Fibroblast of lung (primary cell): Measurements from ENCODE around the gene NEK9. TPM values are rescaled to one million over a fixed set of nuclear protein-coding genes. Genes with fewer than 3 reads are reported as not detected.
A peak's percentile ranks its signal among the peaks of the same experiment; 100 is the strongest.

Experiments used
- DNase-seq, 2 donors: peaks; one replicate each; pipeline versions ENCODE4 v3.0.0 to v3.0.0-alpha.2; 2010; ENCODE audit warnings: low read depth in 2 of 2
- H2AFZ ChIP-seq: 2 replicates; pipeline ENCODE4 v1.5.1; 2012; ENCODE audit warnings: low read length, control low read depth, inconsistent platforms
- H3K27ac ChIP-seq: 2 replicates; pipeline ENCODE4 v1.5.1; 2011; ENCODE audit warnings: low read length, control low read depth; ENCODE audit not compliant: insufficient read depth
- H3K27me3 ChIP-seq: 2 replicates; pipeline ENCODE4 v1.5.1; 2011; ENCODE audit warnings: mild to moderate bottlenecking, low read length; ENCODE audit not compliant: control insufficient read depth, insufficient read depth
- H3K36me3 ChIP-seq: 2 replicates; pipeline ENCODE4 v1.5.1; 2011; ENCODE audit warnings: low read length; ENCODE audit not compliant: control insufficient read depth, insufficient read depth
- H3K4me1 ChIP-seq: 2 replicates; pipeline ENCODE4 v1.5.1; 2011; ENCODE audit warnings: low read length; ENCODE audit not compliant: control insufficient read depth, insufficient read depth; ENCODE audit errors: extremely low read depth
- H3K4me2 ChIP-seq: 2 replicates; pipeline ENCODE4 v1.5.1; 2011; ENCODE audit warnings: low read length, control low read depth; ENCODE audit not compliant: insufficient read depth; ENCODE audit errors: extremely low read depth
- H3K4me3 ChIP-seq, 4 experiments: fragments of 200-600 bp in 1 of 4; sonication (generic) in 1 of 4; replicated peaks in 1 of 4; 2 replicates each; pipeline ENCODE4 v1.5.1; 2011 to 2016; ENCODE audit warnings: low read length in 4 of 4, low read depth in 3 of 4, mild to moderate bottlenecking in 3 of 4, control low read depth in 2 of 4, inconsistent platforms in 1 of 4, mixed read lengths in 1 of 4; ENCODE audit not compliant: insufficient read depth in 1 of 4; ENCODE audit errors: control extremely low read depth in 1 of 4
- H3K79me2 ChIP-seq: 2 replicates; pipeline ENCODE4 v1.5.1; 2012; ENCODE audit warnings: mild to moderate bottlenecking, low read length, inconsistent platforms; ENCODE audit not compliant: control insufficient read depth, insufficient read depth
- H3K9ac ChIP-seq: 2 replicates; pipeline ENCODE4 v1.5.1; 2011; ENCODE audit warnings: mild to moderate bottlenecking, low read length, control low read depth; ENCODE audit not compliant: insufficient read depth
- H3K9me3 ChIP-seq: 2 replicates; pipeline ENCODE4 v1.5.1; 2012; ENCODE audit warnings: low read depth, low read length; ENCODE audit not compliant: control insufficient read depth, insufficient read depth
- H4K20me1 ChIP-seq: 2 replicates; pipeline ENCODE4 v1.5.1; 2011; ENCODE audit warnings: low read length; ENCODE audit not compliant: control insufficient read depth, insufficient read depth; ENCODE audit errors: extremely low read depth
- EZH2 ChIP-seq: IDR thresholded peaks from 2 replicates; pipeline ENCODE4 v1.5.1; 2012; ENCODE audit warnings: low read length, control low read depth, mild to moderate bottlenecking; ENCODE audit errors: missing control alignments
- polyA plus RNA-seq, 2 donors: library from polyadenylated mRNA; depleted of rRNA in 1 of 2; stranded (reverse) in 1 of 2; unstranded in 1 of 2; fragments of >200 nt; gene quantifications; 2 replicates each; pipeline ENCODE4 v1.2.1, GENCODE V29; 2011 to 2012; ENCODE audit warnings: missing spikeins in 1 of 2
- total RNA-seq: library from RNA; depleted of rRNA; stranded (reverse); fragments of >200 nt; gene quantifications from 2 replicates; pipeline ENCODE4 v1.2.1, GENCODE V29; 2014
- TF ChIP-seq, protein P1 (sequence below), 2 donors: IDR thresholded peaks in 1 of 2; conservative IDR thresholded peaks in 1 of 2; 1 replicate in 1 of 2; 2 replicates in 1 of 2; pipeline ENCODE4 v1.5.1; 2011 to 2012; ENCODE audit warnings: low read length in 2 of 2, control low read depth in 1 of 2, inconsistent platforms in 1 of 2, low read depth in 1 of 2, mild to moderate bottlenecking in 1 of 2

NEK9 gene
- total and polyA plus RNA-seq, 2 donors (not counting 1 experiment from before 2014, with no cell fraction given) = 63.4 to 81.3 TPM

DNA sequence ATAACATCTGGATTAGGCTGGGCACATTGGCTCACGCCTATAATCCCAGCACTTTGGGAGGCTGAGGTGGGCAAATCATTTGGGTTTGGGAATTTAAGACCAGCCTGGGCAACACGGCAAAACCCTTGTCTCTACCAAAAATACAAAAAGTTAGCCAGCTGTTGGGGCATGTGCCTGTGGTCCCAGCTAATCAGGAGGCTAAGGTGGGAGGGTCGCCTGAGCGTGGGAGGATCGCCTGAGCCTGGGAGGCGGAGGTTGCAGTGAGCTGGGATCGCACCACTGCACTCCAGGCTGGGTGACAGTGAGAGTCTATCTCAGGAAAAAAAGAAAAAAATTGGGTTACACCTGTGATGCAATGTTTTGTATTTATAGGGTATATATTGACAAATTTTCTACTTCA is 5.3 kb downstream of the NEK9 start:
- H3K79me2 ChIP-seq = peaks cover 8% of the 10 kb centered on the region
- H3K4me1 ChIP-seq = peaks cover 3% of the 10 kb centered on the region

DNA sequence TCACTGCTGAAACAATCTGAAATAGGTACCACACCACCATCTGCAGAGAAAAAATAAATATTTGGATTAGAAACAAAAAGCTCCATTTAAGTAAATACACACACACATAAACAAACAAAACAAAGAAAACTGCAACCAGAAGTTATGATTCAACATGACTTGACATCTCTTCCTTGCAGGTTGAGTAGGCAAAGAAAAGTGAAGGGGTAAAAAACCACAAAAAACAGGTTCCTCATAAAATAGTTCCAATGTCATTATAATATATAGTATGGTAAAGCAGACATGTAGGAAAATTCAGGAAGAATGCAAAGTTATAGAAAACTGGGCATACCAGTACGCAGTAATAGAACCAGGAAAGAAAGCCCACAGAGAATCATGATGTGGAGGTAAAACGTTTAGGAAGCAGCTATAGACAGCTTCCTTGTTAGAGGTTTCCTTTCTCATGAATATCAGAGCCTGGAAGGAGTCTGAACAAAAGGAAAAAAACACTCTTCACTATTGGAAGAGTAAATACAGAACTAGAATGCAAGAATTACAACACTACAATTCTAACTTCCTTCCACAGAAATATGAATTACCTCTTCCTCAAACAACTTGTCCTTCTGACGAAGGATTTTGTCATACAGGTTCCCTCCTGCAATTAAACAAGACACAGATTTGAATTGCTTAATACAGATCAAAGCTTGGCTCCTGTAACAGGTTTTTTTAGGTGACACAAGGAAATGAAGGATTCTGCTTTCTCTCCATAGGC is 6.1 kb downstream of the NEK9 start:
- TF ChIP-seq, protein P1, sequence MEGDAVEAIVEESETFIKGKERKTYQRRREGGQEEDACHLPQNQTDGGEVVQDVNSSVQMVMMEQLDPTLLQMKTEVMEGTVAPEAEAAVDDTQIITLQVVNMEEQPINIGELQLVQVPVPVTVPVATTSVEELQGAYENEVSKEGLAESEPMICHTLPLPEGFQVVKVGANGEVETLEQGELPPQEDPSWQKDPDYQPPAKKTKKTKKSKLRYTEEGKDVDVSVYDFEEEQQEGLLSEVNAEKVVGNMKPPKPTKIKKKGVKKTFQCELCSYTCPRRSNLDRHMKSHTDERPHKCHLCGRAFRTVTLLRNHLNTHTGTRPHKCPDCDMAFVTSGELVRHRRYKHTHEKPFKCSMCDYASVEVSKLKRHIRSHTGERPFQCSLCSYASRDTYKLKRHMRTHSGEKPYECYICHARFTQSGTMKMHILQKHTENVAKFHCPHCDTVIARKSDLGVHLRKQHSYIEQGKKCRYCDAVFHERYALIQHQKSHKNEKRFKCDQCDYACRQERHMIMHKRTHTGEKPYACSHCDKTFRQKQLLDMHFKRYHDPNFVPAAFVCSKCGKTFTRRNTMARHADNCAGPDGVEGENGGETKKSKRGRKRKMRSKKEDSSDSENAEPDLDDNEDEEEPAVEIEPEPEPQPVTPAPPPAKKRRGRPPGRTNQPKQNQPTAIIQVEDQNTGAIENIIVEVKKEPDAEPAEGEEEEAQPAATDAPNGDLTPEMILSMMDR (conservative IDR thresholded peaks at IDR 0.05 in 1 of 2, IDR thresholded peaks at IDR 0.05 in 1 of 2; ENCODE audit: low read depth in 1 of 2, low read length in 2 of 2) = no peak
- H3K27ac ChIP-seq = no peak overlapping the region
- H3K4me3 ChIP-seq = no peak overlapping the region

More for the DNA sequence above, 5.3 kb downstream of the NEK9 start:
- Histone ChIP-seq H3K9me3 (no peaks in the 10 kb centered on the region), H3K27ac (no peak overlapping the region), H3K4me2 (no peak overlapping the region), H3K9ac (no peak overlapping the region), H2AFZ (no peak overlapping the region), H3K27me3 (no peaks in the 10 kb centered on the region), H4K20me1 (no peaks in the 10 kb centered on the region), H3K4me3 (no peak overlapping the region), H3K36me3 (no peaks in the 10 kb centered on the region)
- no peak for DNase-seq
- TF ChIP-seq EZH2 = no peak
- TF ChIP-seq, protein P1 (conservative IDR thresholded peaks at IDR 0.05 in 1 of 2, IDR thresholded peaks at IDR 0.05 in 1 of 2; ENCODE audit: low read depth in 1 of 2, low read length in 2 of 2) = no peak

GRCh38 chr14:75119056-75119455 is 7.8 kb downstream of the NEK9 start:
- TF ChIP-seq EZH2 = no peak
- TF ChIP-seq, protein P1 (conservative IDR thresholded peaks at IDR 0.05 in 1 of 2, IDR thresholded peaks at IDR 0.05 in 1 of 2; ENCODE audit: low read depth in 1 of 2, low read length in 2 of 2) = no peak
- no peaks in the 10 kb centered on the region for H3K4me1 ChIP-seq
- no peak overlapping the region for H3K4me3 ChIP-seq
- H3K27me3 ChIP-seq = no peaks in the 10 kb centered on the region
- no peak overlapping the region for H3K4me2 ChIP-seq
- no peak overlapping the region for H2AFZ ChIP-seq
- no peak overlapping the region for H3K27ac ChIP-seq
- no peaks in the 10 kb centered on the region for H3K79me2 ChIP-seq
- no peaks in the 10 kb centered on the region for H4K20me1 ChIP-seq
- DNase-seq = peak; percentile 24 to 33
- no peaks in the 10 kb centered on the region for H3K9me3 ChIP-seq
- H3K9ac ChIP-seq = no peak overlapping the region
- peaks cover 5% of the 10 kb centered on the region for H3K36me3 ChIP-seq

More for the DNA sequence above, 6.1 kb downstream of the NEK9 start:
- peaks cover 3% of the 10 kb centered on the region for H3K79me2 ChIP-seq
- peaks cover 2% of the 10 kb centered on the region for H3K36me3 ChIP-seq
- no peak overlapping the region for H3K4me2 ChIP-seq
- H3K4me1 ChIP-seq = peaks cover 3% of the 10 kb centered on the region
- no peak overlapping the region for H3K9ac ChIP-seq
- H4K20me1 ChIP-seq = no peaks in the 10 kb centered on the region
- no peaks in the 10 kb centered on the region for H3K9me3 ChIP-seq
- H3K27me3 ChIP-seq = no peaks in the 10 kb centered on the region
- DNase-seq = no peak
- no peak overlapping the region for H2AFZ ChIP-seq
